ENCODE results near the gene PRMT3. TPM values are rescaled to one million over a fixed set of nuclear protein-coding genes. Genes with fewer than 3 reads are reported as not detected.
A peak's percentile ranks its signal among the peaks of the same experiment; 100 is the strongest.

PRMT3 gene
- total and polyA plus RNA-seq, 2 of the 13 experiments (the other 11 are each of a cell fraction or from before 2014, with no cell fraction given), result 9.1 to 27.7 TPM

DNA sequence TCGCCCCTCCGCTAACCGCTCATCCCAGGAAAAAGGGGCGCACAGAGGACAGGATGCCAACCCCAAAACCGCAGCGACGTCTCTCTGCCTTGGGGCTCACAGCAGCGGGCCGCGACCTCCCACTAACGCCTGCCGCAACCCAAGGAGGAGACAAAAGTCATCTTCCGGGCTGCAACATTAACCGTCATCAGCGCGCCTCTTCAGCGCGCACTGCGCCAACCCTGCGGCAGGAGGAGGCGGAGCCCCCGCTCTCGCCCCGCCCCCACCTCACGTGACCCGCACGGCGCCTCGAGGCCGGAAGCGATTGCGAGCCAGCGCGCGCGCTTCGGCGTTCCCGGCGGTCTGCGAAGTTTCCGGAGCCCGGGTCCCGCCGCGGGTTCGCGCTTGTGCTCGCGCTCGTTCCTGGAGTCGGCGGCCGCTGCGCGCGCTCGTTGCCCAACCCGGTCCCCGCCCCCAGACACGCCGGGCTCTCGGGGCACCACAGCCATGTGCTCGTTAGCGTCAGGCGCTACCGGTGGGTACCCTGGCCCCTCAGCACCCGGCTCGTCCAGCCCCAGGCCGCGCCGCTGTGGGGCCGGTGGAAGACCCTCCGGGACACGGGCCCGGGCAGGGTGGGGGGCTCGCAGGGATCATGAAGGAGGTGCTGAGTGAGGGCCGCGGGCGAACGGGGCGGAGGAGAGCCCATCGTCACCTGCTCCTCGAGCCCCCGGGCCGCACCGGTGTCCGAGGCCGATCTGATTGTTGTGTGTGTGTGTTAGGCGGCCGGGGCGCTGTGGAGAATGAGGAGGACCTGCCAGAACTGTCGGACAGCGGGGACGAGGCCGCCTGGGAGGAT lies at the start of gene PRMT3 (continued):
- TF ChIP-seq, protein P1, sequence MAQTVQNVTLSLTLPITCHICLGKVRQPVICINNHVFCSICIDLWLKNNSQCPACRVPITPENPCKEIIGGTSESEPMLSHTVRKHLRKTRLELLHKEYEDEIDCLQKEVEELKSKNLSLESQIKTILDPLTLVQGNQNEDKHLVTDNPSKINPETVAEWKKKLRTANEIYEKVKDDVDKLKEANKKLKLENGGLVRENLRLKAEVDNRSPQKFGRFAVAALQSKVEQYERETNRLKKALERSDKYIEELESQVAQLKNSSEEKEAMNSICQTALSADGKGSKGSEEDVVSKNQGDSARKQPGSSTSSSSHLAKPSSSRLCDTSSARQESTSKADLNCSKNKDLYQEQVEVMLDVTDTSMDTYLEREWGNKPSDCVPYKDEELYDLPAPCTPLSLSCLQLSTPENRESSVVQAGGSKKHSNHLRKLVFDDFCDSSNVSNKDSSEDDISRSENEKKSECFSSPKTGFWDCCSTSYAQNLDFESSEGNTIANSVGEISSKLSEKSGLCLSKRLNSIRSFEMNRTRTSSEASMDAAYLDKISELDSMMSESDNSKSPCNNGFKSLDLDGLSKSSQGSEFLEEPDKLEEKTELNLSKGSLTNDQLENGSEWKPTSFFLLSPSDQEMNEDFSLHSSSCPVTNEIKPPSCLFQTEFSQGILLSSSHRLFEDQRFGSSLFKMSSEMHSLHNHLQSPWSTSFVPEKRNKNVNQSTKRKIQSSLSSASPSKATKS (CRISPR knock-in tag; IDR thresholded peaks at IDR 0.05), result no peak; the same call in 1 of the 2 replicates
- peak; percentile 48 for TF ChIP-seq GMEB2 (CRISPR knock-in tag; IDR thresholded peaks at IDR 0.05; ENCODE audit: low read depth)
- TF ChIP-seq MAFG (CRISPR knock-in tag; IDR thresholded peaks at IDR 0.05), result peak; percentile 24; the same call in 1 of the 2 replicates
- TF ChIP-seq KLF16 (CRISPR knock-in tag; IDR thresholded peaks at IDR 0.05), result peak in 1 of 2 experiments; percentile 64; a peak in 1 of 4 replicates
- TF ChIP-seq PRDM15 (CRISPR knock-in tag; IDR thresholded peaks at IDR 0.05), result no peak; the same call in 1 of the 2 replicates
- no peak for TF ChIP-seq RFXANK (CRISPR knock-in tag; IDR thresholded peaks at IDR 0.05)
- TF ChIP-seq REST (IDR thresholded peaks at IDR 0.05; ENCODE audit: borderline replicate concordance in 1 of 2, low read depth in 1 of 2, low read length in 2 of 2), result no peak
